Nephron (organoid): ENCODE data around the gene STMN1.

Source experiments
- H3K27ac Mint-ChIP-seq, 3 experiments: 2 replicates each; pipeline ENCODE4 v1.8.0; 2020; ENCODE audit warnings: mixed read lengths in 3 of 3, mild to moderate bottlenecking in 2 of 3, moderate library complexity in 1 of 3
- H3K27me3 Mint-ChIP-seq: 2 replicates; pipeline ENCODE4 v1.8.0; 2021; ENCODE audit warnings: low read depth, mild to moderate bottlenecking, moderate library complexity, mixed read lengths
- H3K36me3 Mint-ChIP-seq: 2 replicates; pipeline ENCODE4 v1.8.0; 2020; ENCODE audit warnings: low read depth, mixed read lengths
- H3K4me1 Mint-ChIP-seq: 2 replicates; pipeline ENCODE4 v1.8.0; 2020; ENCODE audit warnings: mixed read lengths
- H3K4me3 Mint-ChIP-seq, 3 experiments: 2 replicates each; pipeline ENCODE4 v1.8.0; 2020; ENCODE audit warnings: mild to moderate bottlenecking in 3 of 3, mixed read lengths in 3 of 3, moderate library complexity in 2 of 3
- H3K9me3 Mint-ChIP-seq: 2 replicates; pipeline ENCODE4 v1.8.0; 2020; ENCODE audit warnings: mixed read lengths
- CTCF ChIP-seq, 3 experiments: fragments of 200-600 bp; sonication (generic); IDR thresholded peaks; one replicate each; pipeline ENCODE4 v1.5.0; 2021; ENCODE audit warnings: antibody characterized with exemption in 3 of 3; ENCODE audit not compliant: unreplicated experiment in 3 of 3

The STMN1 gene

DNA sequence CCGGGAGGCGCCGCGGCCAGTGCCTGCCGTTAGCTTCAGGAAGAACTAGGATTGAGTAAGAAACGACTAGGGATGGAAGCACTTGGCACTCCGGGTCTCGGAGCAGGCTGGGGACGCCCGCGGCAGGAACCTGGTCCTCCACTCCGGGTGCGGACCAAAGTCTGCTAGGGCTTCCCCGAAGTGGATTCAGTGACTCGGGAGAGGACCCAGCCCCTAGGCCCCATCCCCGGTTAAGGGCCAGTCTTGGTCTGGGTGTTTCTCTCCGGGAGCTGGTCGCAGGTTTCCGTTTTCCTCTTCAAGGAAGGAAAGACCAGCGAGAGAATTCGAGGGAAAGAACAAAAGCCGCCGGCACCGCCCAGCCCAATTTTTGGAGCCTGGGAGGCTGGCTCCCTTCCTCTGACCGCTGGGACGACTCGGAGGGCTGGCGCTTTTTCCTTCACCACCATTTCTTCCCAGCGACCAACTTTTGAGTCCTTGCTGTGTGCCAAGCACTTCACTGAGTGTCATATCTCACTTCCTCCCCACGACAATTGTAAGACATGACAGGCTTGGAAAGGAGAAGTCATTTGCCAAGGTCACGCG, 16.8 kb upstream of the STMN1 start:
- Mint-ChIP-seq H3K9me3 (no peaks in the 10 kb centered on the region), H3K4me1 (peaks cover 47% of the 10 kb centered on the region), H3K27ac (peak overlapping the region; percentile 89 to 95 (median 94)), H3K36me3 (no peaks in the 10 kb centered on the region), H3K27me3 (peaks cover 56% of the 10 kb centered on the region), H3K4me3 (peak overlapping the region; percentile 75 to 82 (median 78))
- no peak for TF ChIP-seq CTCF (IDR thresholded peaks at IDR 0.05; ENCODE audit: unreplicated experiment in 3 of 3)

DNA sequence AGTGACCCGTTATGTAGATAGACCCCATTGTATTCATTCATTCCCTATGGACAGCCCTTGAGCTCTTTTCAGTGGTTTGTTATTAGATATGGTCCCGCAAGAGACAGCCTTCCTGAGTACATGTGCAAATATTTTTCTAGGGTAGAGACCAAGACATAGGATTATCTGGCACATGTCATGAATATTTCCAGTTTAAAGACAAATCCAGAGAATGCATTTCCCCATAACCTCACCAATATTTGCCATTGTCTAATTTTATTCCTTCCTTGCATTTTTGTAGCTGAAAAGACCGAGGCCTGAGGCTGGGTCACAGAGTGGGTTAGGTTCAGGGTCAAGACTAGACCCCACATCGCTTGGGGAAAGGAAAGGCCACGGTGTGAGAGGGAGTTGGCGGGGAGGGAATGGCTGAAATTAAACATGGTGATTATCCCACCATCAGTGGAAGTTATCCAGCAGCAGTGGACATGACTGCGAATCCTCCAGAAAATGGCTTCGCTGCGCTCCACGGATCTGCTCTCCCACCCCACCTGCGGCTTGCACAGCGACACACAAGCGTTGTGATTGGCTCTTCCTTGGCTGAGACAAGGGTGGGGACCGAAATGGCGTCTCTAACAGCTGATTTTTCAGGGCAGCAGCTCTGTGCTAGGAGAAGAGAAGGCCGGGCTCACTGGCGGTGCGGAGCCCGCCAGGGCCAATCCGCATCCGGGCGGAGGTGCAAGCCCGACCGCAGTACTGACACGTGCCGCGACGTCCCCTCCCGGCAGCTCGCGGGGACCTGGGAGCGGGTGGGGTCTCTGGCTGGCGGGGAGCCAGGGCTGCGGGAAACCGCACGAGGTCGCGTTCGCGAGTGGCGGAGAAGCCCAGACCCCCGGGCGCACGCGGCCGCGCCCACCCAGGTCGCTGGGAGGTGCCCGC, 16.1 kb upstream of the STMN1 start:
- no peak for TF ChIP-seq CTCF (IDR thresholded peaks at IDR 0.05; ENCODE audit: unreplicated experiment in 3 of 3)
- peak overlapping the region; percentile 86 to 89 (median 88) for H3K4me3 Mint-ChIP-seq
- peaks cover 50% of the 10 kb centered on the region for H3K27me3 Mint-ChIP-seq
- no peaks in the 10 kb centered on the region for H3K36me3 Mint-ChIP-seq
- peaks cover 44% of the 10 kb centered on the region for H3K4me1 Mint-ChIP-seq
- peak overlapping the region; percentile 85 to 94 (median 89) for H3K27ac Mint-ChIP-seq
- H3K9me3 Mint-ChIP-seq, result no peaks in the 10 kb centered on the region

DNA sequence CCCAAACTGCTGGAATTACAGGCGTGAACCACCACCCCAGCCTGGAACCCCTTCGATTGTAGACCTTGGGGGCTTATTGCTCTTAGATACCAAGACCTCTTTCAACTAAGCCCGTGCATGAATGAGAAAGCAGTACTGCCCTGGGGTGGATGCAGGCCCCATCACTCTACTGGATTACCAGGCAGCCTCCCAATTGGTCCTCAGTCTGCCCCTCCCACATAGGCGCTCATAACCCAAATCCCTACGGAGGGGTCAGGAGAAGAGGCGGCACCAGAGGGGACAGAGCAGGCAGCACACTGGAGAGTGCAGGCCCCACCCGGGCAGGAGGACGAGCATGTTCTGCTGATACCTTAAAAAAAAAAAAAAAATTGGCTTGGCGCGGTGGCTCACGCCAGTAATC, 12.4 kb upstream of the STMN1 start:
- Mint-ChIP-seq H3K9me3 (no peaks in the 10 kb centered on the region), H3K27ac (no peak overlapping the region), H3K4me1 (peaks cover 28% of the 10 kb centered on the region), H3K4me3 (no peak overlapping the region), H3K27me3 (peaks cover 36% of the 10 kb centered on the region), H3K36me3 (no peaks in the 10 kb centered on the region)
- no peak for TF ChIP-seq CTCF (IDR thresholded peaks at IDR 0.05; ENCODE audit: unreplicated experiment in 3 of 3)

DNA sequence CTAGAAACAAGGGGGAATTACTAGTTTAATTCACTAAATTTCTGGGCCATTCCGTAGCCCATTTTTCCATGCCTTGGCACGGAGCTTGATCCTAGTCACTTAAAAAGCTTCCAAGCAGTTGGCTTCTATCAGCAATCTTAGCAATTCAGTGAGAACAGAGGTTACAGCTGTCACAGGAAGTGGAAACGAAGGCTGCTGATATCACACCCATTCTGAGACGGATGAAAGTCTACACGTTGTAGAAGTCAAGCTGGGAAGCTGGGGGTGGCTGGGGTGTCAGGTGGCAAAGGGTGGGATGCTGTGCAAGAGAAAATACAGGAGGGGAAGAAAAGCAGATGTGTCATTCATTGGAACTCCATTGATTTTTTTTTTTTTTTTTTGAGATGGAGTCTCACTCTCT, 11.8 kb upstream of the STMN1 start:
- peak overlapping the region in 1 of 3 experiments; percentile 59 for H3K27ac Mint-ChIP-seq
- H3K27me3 Mint-ChIP-seq, result peaks cover 29% of the 10 kb centered on the region

DNA sequence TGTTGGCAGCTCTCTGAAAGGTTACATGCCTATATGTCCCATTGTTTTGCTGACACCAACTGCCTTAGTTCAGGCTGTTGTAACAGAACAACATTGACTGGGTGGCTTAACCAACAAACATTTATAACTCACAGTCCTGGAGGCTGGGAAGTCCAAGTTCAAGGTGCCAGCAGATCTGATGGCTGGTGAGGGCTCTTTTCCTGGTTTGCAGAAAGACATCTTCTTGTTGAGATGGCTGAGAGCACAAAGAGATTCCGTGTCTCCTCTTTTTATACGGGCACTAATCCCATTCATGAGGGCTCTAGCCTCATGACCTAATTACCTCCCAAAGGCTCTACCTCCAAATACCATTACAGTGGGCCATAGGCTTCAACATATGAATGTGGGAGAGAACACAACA, 10.2 kb upstream of the STMN1 start:
- Mint-ChIP-seq H3K27me3 (peaks cover 17% of the 10 kb centered on the region), H3K4me1 (peaks cover 14% of the 10 kb centered on the region), H3K27ac (peak overlapping the region in 1 of 3 experiments; percentile 19), H3K9me3 (no peaks in the 10 kb centered on the region), H3K4me3 (no peak overlapping the region), H3K36me3 (no peaks in the 10 kb centered on the region)
- no peak for TF ChIP-seq CTCF (IDR thresholded peaks at IDR 0.05; ENCODE audit: unreplicated experiment in 3 of 3)

More for the DNA sequence above, 11.8 kb upstream of the STMN1 start:
- Mint-ChIP-seq H3K4me1 (peaks cover 24% of the 10 kb centered on the region), H3K9me3 (no peaks in the 10 kb centered on the region), H3K4me3 (no peak overlapping the region), H3K36me3 (no peaks in the 10 kb centered on the region)
- TF ChIP-seq CTCF (IDR thresholded peaks at IDR 0.05; ENCODE audit: unreplicated experiment in 3 of 3), result no peak
